ENCODE results near the gene PNKD. TPM values are rescaled to one million over a fixed set of nuclear protein-coding genes. Genes with fewer than 3 reads are reported as not detected.
A peak's percentile ranks its signal among the peaks of the same experiment; 100 is the strongest.

PNKD gene
- total and polyA plus RNA-seq, 2 donors from 2014 or later, result 90.6 to 244 TPM

DNA sequence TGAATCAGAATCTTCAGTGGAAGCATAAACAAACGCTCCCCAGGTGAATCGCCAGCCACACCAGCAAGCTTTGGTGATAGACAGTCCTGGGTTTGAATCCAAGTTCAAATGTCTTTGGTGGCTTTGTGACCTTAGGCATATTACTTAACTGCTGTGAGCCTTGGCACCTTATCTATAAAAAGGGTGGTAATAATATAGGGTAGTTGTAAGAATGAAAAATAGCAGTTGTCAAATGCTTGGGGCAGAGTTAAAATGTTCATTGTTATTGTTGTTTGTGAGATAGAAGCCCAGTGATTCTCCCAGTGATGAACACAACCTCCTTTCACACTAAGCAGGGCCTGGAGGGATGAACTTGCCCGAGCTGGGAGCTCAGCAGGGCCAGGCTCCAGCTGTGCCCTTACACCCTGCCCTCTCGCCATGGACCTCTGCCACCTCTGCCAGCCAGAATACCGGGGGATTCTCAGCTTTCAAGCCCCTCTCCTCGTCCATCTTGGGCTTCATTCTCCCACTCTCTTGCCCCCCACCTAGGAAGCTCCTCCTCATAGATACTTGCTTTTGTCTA lies 28.1 kb downstream of the PNKD start:
- Histone ChIP-seq H3K27me3 (ENCODE audit: control insufficient read depth, insufficient read depth, low read length) (no peaks in the 10 kb centered on the region), H3K4me1 (ENCODE audit: control insufficient read depth in 2 of 3, insufficient read depth in 2 of 3, low read depth in 1 of 3, low read length in 3 of 3) (peaks cover 0 to 12% (median 10%) of the 10 kb centered on the region in 3 donors), H3K36me3 (ENCODE audit: control insufficient read depth in 2 of 3, insufficient read depth in 3 of 3, low read length in 3 of 3) (no peaks in the 10 kb centered on the region), H3K9me3 (ENCODE audit: control insufficient read depth in 2 of 3, insufficient read depth in 1 of 3, low read length in 3 of 3) (no peaks in the 10 kb centered on the region), H3K27ac (ENCODE audit: low read depth in 2 of 2, low read length in 2 of 2) (peak overlapping the region; percentile 44 to 79), H3K9ac (ENCODE audit: low read length in 3 of 3) (peak overlapping the region in 1 of 3 donors; percentile 26), H3K4me3 (ENCODE audit: low read length in 3 of 3) (no peak overlapping the region)
- FAIRE-seq (no peak), DNase-seq (peak in 1 of 5 donors; percentile 58)
- intact Hi-C loops (cut with DNase I), result loop anchor here (10.0 kb wide), 1 partner anchor 96 kb away; the partner anchor contains the start of gene CTDSP1
- TF ChIP-seq, protein P1, sequence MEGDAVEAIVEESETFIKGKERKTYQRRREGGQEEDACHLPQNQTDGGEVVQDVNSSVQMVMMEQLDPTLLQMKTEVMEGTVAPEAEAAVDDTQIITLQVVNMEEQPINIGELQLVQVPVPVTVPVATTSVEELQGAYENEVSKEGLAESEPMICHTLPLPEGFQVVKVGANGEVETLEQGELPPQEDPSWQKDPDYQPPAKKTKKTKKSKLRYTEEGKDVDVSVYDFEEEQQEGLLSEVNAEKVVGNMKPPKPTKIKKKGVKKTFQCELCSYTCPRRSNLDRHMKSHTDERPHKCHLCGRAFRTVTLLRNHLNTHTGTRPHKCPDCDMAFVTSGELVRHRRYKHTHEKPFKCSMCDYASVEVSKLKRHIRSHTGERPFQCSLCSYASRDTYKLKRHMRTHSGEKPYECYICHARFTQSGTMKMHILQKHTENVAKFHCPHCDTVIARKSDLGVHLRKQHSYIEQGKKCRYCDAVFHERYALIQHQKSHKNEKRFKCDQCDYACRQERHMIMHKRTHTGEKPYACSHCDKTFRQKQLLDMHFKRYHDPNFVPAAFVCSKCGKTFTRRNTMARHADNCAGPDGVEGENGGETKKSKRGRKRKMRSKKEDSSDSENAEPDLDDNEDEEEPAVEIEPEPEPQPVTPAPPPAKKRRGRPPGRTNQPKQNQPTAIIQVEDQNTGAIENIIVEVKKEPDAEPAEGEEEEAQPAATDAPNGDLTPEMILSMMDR (IDR thresholded peaks at IDR 0.05; ENCODE audit: borderline replicate concordance, extremely low read depth, insufficient read depth), result no peak

DNA sequence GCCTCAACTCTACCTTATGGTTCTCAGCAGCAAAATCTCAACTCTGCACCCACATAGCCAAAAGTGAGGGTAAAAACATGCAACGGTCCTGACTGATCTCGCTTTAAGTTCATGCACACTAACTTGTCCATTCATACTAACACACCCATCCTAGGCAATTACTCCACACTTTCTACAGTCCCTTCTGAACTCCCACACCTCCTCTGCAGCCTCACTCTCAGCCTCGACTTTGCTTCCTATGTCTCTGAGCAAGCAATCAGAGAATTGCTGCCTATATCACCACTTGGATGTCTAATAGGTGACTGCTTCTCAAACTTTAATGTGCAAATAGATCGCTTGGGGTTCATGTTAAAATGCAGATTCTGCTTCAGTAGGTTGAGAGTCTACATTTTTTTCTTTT lies 29.8 kb downstream of the PNKD start:
- TF ChIP-seq, protein P1 (IDR thresholded peaks at IDR 0.05; ENCODE audit: borderline replicate concordance, extremely low read depth, insufficient read depth), result no peak
- Histone ChIP-seq H3K4me3 (ENCODE audit: low read length in 3 of 3) (no peak overlapping the region), H3K9me3 (ENCODE audit: control insufficient read depth in 2 of 3, insufficient read depth in 1 of 3, low read length in 3 of 3) (no peaks in the 10 kb centered on the region), H3K36me3 (ENCODE audit: control insufficient read depth in 2 of 3, insufficient read depth in 3 of 3, low read length in 3 of 3) (no peaks in the 10 kb centered on the region), H3K4me1 (ENCODE audit: control insufficient read depth in 2 of 3, insufficient read depth in 2 of 3, low read depth in 1 of 3, low read length in 3 of 3) (peaks cover 0 to 6% (median 3%) of the 10 kb centered on the region in 3 donors), H3K27ac (ENCODE audit: low read depth in 2 of 2, low read length in 2 of 2) (no peak overlapping the region), H3K27me3 (ENCODE audit: control insufficient read depth, insufficient read depth, low read length) (no peaks in the 10 kb centered on the region), H3K9ac (ENCODE audit: low read length in 3 of 3) (no peak overlapping the region)
- no peak for FAIRE-seq
- intact Hi-C loops (cut with DNase I), result loop anchor here (10.0 kb wide), 1 partner anchor 55 kb away; the partner anchor contains the start of gene CATIP
- DNase-seq, result no peak

DNA sequence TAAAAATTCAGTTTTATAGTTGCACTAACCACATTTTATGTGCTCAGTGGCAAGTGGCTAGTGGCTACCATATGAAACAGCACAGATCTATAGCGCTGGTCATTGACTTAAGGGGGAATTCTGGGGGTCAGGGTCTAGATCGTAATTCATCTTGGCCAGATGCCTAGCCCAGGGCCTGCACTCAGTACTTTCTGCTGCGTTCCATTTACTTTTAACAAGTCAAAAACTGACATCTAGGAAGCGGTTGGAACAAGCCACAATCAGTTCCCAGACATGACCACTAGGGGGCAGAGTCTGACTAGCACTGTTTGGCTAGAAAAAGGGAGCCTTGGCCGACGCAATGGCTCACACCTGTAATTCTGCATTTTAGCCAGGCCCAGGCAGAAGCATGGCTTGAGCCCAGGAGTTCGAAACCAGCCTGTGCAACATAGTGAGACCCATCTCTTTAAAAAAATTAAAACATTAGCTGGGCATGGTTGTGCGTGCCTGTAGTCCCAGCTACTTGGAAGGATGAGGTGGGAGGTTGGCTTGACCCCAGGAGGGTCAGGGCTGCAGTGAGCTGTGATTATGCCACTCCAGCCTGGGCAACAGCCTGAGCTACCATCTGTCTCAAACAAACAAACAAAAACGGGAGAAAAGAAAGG lies 31.0 kb downstream of the PNKD start:
- intact Hi-C loops (cut with DNase I), result loop anchor here (10.0 kb wide), 1 partner anchor 54 kb away; the partner anchor contains the start of gene CATIP

More for the DNA sequence above, 31.0 kb downstream of the PNKD start:
- H3K27me3 ChIP-seq (ENCODE audit: control insufficient read depth, insufficient read depth, low read length), result no peaks in the 10 kb centered on the region
- FAIRE-seq (peak; percentile 21), DNase-seq (peak; percentile 85 to 96 (median 92))
- no peak overlapping the region for H3K9ac ChIP-seq (ENCODE audit: low read length in 3 of 3)
- H3K27ac ChIP-seq (ENCODE audit: low read depth in 2 of 2, low read length in 2 of 2), result no peak overlapping the region
- no peaks in the 10 kb centered on the region for H3K9me3 ChIP-seq (ENCODE audit: control insufficient read depth in 2 of 3, insufficient read depth in 1 of 3, low read length in 3 of 3)
- H3K4me3 ChIP-seq (ENCODE audit: low read length in 3 of 3), result no peak overlapping the region
- H3K4me1 ChIP-seq (ENCODE audit: control insufficient read depth in 2 of 3, insufficient read depth in 2 of 3, low read depth in 1 of 3, low read length in 3 of 3), result peaks cover 0 to 3% (median 2%) of the 10 kb centered on the region in 3 donors
- TF ChIP-seq, protein P1 (IDR thresholded peaks at IDR 0.05; ENCODE audit: borderline replicate concordance, extremely low read depth, insufficient read depth), result peak; percentile 99
- no peaks in the 10 kb centered on the region for H3K36me3 ChIP-seq (ENCODE audit: control insufficient read depth in 2 of 3, insufficient read depth in 3 of 3, low read length in 3 of 3)

All from kidney (tissue), 14 donors.